Measurements from ENCODE around the gene GNB1L. TPM values are rescaled to one million over a fixed set of nuclear protein-coding genes. Genes with fewer than 3 reads are reported as not detected.

GNB1L gene
- total and polyA plus RNA-seq, 2 of the 13 experiments (the other 11 are each of a cell fraction or from before 2014, with no cell fraction given): 2.5 to 7.4 TPM

DNA sequence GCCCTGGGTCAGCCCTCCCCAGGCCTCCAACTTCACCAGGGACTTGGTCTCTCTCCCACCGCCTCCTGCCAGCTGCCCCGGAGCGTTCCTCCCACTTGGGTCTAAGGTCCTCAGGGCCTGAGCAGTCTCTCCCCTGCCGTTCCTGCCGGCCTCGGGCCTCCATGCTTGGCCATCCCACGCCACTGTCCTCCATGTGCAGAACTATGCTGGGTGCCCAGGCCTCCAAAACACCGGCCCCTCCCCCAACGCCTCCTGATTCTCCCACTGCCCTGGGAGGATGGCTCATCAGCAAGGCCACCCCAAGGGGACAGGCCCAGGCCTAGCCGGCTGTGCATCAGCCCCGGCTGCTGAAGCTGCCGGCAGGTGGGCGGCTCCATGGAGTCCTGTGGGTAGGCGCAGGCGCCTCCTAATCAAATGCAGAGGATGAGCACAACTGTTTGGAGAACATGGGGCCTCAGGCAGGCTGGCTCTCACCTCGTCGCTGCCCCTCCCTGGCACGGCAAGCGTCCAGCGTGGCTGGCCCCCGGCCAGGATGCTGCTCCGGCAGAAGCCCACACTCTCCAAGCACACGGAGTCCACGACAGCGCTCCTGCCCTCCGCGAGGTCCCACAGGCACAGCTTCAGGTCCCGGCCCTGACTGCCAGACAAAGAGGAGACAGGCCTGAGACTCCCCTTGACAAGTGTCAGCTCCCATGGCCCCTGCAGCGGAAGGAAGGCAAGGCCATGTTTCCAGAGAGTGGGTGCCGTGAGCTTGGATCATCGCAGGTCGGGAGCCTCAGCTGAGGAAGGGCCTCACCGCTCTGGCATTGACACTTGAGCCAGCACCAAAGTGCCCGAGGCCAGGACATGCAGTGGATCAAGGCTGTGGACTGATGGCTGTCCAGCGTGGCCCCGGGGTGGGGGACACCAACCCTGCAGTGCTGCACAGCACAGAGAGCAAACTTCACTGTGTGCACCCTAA lies 42.6 kb downstream of the GNB1L start (continued):
- TF ChIP-seq ZNF597 (CRISPR knock-in tag; IDR thresholded peaks at IDR 0.05): no peak
- no peak for TF ChIP-seq ZNF292 (CRISPR knock-in tag; IDR thresholded peaks at IDR 0.05; ENCODE audit: borderline replicate concordance, low read depth)
- TF ChIP-seq, protein P1, sequence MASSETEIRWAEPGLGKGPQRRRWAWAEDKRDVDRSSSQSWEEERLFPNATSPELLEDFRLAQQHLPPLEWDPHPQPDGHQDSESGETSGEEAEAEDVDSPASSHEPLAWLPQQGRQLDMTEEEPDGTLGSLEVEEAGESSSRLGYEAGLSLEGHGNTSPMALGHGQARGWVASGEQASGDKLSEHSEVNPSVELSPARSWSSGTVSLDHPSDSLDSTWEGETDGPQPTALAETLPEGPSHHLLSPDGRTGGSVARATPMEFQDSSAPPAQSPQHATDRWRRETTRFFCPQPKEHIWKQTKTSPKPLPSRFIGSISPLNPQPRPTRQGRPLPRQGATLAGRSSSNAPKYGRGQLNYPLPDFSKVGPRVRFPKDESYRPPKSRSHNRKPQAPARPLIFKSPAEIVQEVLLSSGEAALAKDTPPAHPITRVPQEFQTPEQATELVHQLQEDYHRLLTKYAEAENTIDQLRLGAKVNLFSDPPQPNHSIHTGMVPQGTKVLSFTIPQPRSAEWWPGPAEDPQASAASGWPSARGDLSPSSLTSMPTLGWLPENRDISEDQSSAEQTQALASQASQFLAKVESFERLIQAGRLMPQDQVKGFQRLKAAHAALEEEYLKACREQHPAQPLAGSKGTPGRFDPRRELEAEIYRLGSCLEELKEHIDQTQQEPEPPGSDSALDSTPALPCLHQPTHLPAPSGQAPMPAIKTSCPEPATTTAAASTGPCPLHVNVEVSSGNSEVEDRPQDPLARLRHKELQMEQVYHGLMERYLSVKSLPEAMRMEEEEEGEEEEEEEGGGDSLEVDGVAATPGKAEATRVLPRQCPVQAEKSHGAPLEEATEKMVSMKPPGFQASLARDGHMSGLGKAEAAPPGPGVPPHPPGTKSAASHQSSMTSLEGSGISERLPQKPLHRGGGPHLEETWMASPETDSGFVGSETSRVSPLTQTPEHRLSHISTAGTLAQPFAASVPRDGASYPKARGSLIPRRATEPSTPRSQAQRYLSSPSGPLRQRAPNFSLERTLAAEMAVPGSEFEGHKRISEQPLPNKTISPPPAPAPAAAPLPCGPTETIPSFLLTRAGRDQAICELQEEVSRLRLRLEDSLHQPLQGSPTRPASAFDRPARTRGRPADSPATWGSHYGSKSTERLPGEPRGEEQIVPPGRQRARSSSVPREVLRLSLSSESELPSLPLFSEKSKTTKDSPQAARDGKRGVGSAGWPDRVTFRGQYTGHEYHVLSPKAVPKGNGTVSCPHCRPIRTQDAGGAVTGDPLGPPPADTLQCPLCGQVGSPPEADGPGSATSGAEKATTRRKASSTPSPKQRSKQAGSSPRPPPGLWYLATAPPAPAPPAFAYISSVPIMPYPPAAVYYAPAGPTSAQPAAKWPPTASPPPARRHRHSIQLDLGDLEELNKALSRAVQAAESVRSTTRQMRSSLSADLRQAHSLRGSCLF (CRISPR knock-in tag; IDR thresholded peaks at IDR 0.05; ENCODE audit: borderline replicate concordance): no peak
- no peak for TF ChIP-seq NFYC (CRISPR knock-in tag; IDR thresholded peaks at IDR 0.05)
- TF ChIP-seq, protein P2, sequence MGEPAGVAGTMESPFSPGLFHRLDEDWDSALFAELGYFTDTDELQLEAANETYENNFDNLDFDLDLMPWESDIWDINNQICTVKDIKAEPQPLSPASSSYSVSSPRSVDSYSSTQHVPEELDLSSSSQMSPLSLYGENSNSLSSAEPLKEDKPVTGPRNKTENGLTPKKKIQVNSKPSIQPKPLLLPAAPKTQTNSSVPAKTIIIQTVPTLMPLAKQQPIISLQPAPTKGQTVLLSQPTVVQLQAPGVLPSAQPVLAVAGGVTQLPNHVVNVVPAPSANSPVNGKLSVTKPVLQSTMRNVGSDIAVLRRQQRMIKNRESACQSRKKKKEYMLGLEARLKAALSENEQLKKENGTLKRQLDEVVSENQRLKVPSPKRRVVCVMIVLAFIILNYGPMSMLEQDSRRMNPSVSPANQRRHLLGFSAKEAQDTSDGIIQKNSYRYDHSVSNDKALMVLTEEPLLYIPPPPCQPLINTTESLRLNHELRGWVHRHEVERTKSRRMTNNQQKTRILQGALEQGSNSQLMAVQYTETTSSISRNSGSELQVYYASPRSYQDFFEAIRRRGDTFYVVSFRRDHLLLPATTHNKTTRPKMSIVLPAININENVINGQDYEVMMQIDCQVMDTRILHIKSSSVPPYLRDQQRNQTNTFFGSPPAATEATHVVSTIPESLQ (CRISPR knock-in tag; conservative IDR thresholded peaks at IDR 0.05): no peak

Data from HepG2 (cell line).